NCI-H187 (cell line): Measurements from ENCODE around the gene TTF1.

Source experiments
- DNase-seq, 2 experiments: peaks; one replicate each; lab custom pipeline; 2025; lab: John Stamatoyannopoulos, UW

The TTF1 gene

DNA sequence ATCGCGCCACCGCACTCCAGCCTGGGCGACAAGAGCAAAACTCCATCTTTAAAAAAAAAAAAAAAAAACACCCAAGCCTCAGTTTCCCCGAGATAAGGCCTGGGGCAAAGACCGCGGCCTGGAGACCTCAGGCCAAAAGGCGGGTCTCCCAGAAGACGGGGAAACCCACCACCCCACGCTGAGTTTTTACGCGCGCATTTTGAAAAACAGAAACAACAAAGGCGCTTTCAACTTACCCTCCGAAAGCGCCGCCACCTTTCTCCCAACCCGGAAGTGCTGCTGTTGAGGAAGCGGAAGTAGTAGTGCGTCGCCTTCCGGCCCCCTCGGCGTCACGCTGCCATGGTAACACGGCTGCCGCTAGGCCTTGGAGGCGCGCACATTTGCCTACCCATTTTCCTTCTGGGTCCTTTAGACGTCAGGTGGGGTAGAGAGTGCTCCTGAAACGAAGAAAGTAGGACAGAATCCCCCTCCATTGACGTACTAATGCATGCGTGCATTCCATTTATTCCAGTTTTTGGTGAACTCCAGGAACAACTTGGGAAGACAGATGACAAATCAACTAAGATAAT is at the start of gene TTF1:
Gene TTF1, minus strand, starts transcription at position 287 of the 569 bp plus-strand sequence. CDS start 4,019 bp downstream, outside the sequence.
- DNase-seq, result peak; percentile 1 to 65

DNA sequence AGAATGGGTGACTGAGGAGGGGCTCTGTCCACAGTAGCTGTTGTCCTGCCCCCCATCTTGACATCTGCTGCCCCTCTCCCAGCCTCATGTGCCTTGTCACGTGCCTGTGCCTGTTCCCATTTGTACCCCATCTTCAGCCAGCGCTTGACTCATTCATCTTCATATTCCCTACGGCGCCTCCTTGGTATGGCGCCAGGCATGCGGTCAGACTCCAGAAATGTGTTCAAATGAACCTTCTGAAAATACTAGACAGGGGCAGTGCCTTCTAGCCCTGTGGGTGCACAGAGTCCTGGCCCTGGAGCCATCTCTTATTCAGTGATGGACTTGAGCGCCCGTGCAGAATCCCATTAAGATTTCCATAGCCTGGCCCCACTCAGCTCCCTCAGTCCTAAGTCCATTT is 49.6 kb upstream of the TTF1 start:
- no peak for DNase-seq

DNA sequence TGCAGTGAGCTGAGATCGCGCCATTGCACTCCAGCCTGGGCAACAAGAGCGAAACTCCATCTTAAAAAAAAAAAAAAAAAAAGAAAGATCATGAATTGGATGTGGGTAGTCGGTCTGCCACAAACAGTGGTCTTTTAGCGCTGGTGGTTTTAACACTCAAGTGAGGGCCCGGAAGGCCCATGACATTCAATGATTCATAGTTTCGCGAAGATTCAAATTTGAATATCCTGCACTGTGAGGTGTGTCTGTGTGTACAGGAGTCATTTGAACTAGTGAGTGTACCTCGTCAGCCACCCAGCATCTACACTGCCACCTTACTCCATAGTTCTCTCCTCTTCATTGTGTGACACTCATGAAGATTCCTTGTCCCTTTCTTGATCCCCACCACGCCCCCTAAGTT is 44.6 kb upstream of the TTF1 start:
- no peak for DNase-seq

DNA sequence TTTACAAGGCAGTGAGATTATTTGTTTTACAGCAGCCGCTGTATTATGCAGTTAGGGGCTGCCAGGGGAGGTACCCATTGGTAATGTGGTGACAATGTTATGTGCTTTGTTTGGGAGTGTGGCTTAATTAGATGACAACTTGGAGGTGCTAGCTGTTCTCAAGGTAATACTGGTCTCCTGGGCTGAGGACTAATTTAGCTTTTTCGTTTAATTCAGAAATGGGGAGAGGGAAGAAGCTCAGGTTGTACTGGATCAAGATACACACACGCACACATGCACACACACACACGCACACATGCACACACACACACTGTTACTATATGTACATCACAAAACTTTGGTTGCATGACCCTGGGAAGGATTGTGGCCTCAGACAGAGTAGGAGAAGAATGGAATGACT is 41.3 kb upstream of the TTF1 start:
- DNase-seq, result no peak

DNA sequence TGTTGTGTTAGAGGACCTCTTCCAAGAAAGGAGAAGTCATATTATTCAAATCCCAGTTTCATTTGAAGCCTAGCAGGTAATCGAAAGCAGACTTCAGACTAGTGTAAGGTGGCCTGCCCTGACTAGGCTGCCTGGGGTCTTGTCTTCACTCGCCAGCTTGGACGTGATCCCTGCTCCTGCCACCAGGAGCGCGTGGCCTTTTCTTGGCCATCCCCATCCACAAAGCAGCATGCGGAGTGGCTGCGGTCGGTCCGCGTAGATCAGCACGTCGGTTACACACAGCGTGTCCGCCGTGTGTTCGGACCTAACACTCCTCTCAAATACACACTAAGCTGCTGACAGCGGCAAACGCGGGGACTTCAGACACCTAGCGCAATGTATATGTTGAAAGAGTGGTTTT is 40.7 kb upstream of the TTF1 start:
- no peak for DNase-seq

DNA sequence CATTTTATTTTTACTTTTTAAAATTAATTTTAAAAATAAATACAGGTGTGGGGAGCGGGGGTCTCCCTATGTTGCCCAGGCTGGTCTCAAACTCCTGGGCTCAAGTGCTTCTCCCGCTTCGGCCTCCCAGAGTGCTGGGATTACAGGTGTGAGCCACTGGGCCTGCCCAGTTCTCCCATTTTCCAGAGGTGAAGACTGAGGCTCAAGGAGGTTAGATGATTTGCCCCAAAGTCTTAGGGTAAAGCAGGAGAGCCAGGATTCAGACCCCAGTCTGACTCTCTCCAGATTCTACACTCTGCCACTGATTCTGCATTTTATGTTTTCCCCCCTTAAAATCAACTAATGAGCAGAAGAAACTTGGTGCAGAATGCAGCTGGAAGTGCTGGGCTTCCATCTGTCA is 40.2 kb upstream of the TTF1 start:
- no peak for DNase-seq

GRCh38 chr9:132443951-132444607 is 37.4 kb upstream of the TTF1 start:
- DNase-seq, result no peak

- DNase-seq, result no peak
Measured at GRCh38 chr9:132441404-132441803, 34.8 kb upstream of the TTF1 start.

DNA sequence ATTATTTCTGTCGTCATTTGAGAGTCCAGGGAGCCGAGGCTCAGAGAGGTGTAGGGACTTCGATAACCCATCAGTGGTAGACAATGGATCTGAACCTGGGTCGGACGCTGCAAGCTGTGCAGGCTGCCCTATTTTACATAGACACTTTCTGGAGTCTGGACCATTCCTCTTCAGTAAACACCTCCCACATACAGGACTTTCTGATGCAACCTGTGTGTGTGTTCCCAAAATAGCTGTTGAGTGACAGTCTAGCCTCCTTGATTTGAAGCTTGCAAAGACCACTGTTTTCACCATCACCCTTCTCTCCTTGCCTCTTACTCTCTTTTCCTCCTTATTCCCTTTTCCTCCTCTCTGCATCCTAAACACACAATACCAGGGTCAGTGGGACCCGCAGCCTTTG is 34.1 kb upstream of the TTF1 start:
- no peak for DNase-seq

- no peak for DNase-seq
Measured at GRCh38 chr9:132439153-132439552, 32.5 kb upstream of the TTF1 start.

- DNase-seq, result no peak
Measured at GRCh38 chr9:132434881-132435280, 28.2 kb upstream of the TTF1 start.

DNA sequence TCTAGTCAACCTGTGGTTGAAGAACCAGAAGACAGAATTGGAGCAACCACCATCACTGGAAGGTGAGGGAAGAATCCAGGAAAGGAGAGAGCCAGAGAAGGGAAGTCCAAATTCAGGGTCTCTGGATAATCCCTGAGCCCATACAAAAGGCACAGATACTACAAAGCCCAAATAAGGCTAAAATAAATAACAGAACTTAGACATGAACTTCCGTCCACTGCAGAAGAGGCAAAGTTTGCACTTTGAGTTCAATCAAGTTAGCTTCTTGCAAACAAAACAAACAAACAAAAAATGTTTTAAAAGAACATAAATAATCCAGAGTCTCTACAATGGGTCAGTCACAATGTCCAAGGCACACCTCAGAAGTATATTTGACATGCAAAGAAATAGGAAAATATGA is 24.4 kb upstream of the TTF1 start:
- no peak for DNase-seq

- no peak for DNase-seq
Measured at GRCh38 chr9:132426639-132427414, 20.2 kb upstream of the TTF1 start.

DNA sequence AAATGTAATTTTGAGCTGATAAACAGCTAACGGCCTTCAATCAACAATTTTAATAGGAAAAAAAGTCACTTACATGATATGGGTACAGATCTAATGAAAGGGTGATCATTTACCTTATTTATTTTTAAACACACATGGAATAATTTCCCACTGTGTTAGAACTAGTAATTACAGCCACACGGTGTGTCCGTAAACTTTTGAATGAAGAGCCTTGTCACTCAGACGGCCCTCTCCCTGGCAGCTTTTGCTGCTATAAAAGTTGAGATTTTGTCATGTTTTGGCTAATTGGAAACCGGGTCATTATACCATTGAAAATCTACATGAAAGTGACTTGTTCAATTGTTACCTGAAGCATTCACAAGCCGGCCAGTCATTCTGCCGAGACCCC is 19.0 kb upstream of the TTF1 start:
- no peak for DNase-seq

GRCh38 chr9:132424857-132425674 is 18.4 kb upstream of the TTF1 start:
- no peak for DNase-seq

DNA sequence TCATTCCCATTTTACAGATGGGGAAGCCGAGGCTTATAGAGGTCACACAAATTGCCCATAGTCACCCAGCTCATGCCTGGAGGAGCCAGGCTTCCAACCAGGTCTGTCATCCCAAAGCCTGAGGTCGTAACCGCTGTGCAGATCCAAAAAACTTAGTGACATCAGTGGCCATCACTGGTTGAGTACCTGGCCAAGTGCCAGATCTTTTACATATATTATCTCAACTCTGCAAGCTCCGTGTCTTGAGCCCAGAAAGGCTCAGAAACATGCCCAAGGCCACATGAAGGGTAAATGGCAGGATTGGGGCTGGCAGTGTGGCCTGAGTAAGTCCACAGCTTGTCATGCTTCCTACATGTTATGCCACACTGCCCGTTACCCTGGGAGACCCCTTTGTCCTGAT is 16.9 kb upstream of the TTF1 start:
- no peak for DNase-seq

- DNase-seq, result no peak
Measured at GRCh38 chr9:132422574-132422973, 15.9 kb upstream of the TTF1 start.

GRCh38 chr9:132418726-132419363 is 12.2 kb upstream of the TTF1 start:
- DNase-seq, result no peak

- DNase-seq, result no peak
Measured at GRCh38 chr9:132415181-132415580, 8.5 kb upstream of the TTF1 start.

- DNase-seq, result no peak
Measured at GRCh38 chr9:132414731-132415130, 8.1 kb upstream of the TTF1 start.

DNA sequence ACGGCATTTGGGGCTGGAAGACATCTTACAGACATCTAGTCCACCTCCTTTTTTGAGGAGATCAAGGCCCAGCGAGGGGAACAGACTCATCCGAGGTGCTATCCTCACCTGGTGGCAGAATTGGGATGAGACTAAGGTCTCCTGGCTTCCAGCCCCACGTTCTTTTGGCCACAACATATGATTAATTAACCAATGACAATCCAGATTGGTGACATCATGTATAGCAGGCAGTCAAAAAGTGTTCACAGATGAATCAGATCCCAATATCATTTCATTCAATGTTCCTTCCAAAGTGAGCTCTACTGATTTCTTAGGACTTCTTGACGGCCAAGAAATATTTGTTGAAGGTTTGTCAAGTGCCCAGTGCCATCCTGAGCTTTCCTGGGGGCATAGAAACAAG is 7.3 kb upstream of the TTF1 start:
- DNase-seq, result no peak

GRCh38 chr9:132412089-132412488 is 5.4 kb upstream of the TTF1 start:
- DNase-seq, result no peak
